ENCODE data around the gene DDX17. TPM values are rescaled to one million over a fixed set of nuclear protein-coding genes. Genes with fewer than 3 reads are reported as not detected.

DDX17 gene
- total RNA-seq, 1 experiment from 2014 or later, result 343 TPM

GRCh38 chr22:38465673-38466490 is 40.2 kb downstream of the DDX17 start:
- ChIA-PET POLR2A (ENCODE audit: low non-redundant PET) (no interaction called here), CTCF (no interaction called here)
- Histone ChIP-seq H3K4me1 (ENCODE audit: insufficient read depth, low read length, poor library complexity, severe bottlenecking) (peaks cover 14% of the 10 kb centered on the region), H3K36me3 (ENCODE audit: insufficient read depth, low read length, poor library complexity, severe bottlenecking) (no peaks in the 10 kb centered on the region), H3K27ac (ENCODE audit: low read depth, low read length, poor library complexity, severe bottlenecking) (no peak overlapping the region), H3K9me3 (ENCODE audit: low read depth, low read length, poor library complexity, severe bottlenecking) (no peaks in the 10 kb centered on the region), H3K27me3 (replicated peaks; ENCODE audit: insufficient read depth, low read depth, low read length, poor library complexity) (no peaks in the 10 kb centered on the region), H3K4me3 (ENCODE audit: low read depth, low read length, poor library complexity, severe bottlenecking) (no peak overlapping the region)
- DNase-seq (ENCODE audit: low spot score), result peak; percentile 53
- TF ChIP-seq EZH2 (IDR thresholded peaks at IDR 0.05; ENCODE audit: borderline replicate concordance, low read depth, low read length, poor library complexity, severe bottlenecking) (no peak), CTCF (conservative IDR thresholded peaks at IDR 0.05; ENCODE audit: low read depth, low read length) (no peak)
- BruUV-seq (replicated peaks), result no TSS peak
- intact Hi-C loops (cut with micrococcal nuclease; ENCODE audit: unreplicated experiment), result no loop called here

GRCh38 chr22:38464992-38465672 is 41.0 kb downstream of the DDX17 start:
- BruUV-seq (replicated peaks), result no TSS peak
- H3K9me3 ChIP-seq (ENCODE audit: low read depth, low read length, poor library complexity, severe bottlenecking), result no peaks in the 10 kb centered on the region
- intact Hi-C loops (cut with micrococcal nuclease; ENCODE audit: unreplicated experiment), result no loop called here
- DNase-seq (ENCODE audit: low spot score), result no peak
- H3K4me1 ChIP-seq (ENCODE audit: insufficient read depth, low read length, poor library complexity, severe bottlenecking), result peaks cover 14% of the 10 kb centered on the region
- no peaks in the 10 kb centered on the region for H3K27me3 ChIP-seq (replicated peaks; ENCODE audit: insufficient read depth, low read depth, low read length, poor library complexity)
- TF ChIP-seq CTCF (conservative IDR thresholded peaks at IDR 0.05; ENCODE audit: low read depth, low read length) (no peak), EZH2 (IDR thresholded peaks at IDR 0.05; ENCODE audit: borderline replicate concordance, low read depth, low read length, poor library complexity, severe bottlenecking) (no peak)
- H3K27ac ChIP-seq (ENCODE audit: low read depth, low read length, poor library complexity, severe bottlenecking), result no peak overlapping the region
- CTCF ChIA-PET, result no interaction called here
- no peak overlapping the region for H3K4me3 ChIP-seq (ENCODE audit: low read depth, low read length, poor library complexity, severe bottlenecking)
- POLR2A ChIA-PET (ENCODE audit: low non-redundant PET), result no interaction called here
- no peaks in the 10 kb centered on the region for H3K36me3 ChIP-seq (ENCODE audit: insufficient read depth, low read length, poor library complexity, severe bottlenecking)

- POLR2A ChIA-PET (ENCODE audit: low non-redundant PET), result interaction anchor here (0.5 to 0.6 kb wide), 2 partner anchors 49 to 321 kb away, joined by 4 to 9 read pairs; no protein-coding TSS in a partner anchor
- no TSS peak for BruUV-seq (replicated peaks)
- Histone ChIP-seq H3K4me3 (ENCODE audit: low read depth, low read length, poor library complexity, severe bottlenecking) (no peak overlapping the region), H3K4me1 (ENCODE audit: insufficient read depth, low read length, poor library complexity, severe bottlenecking) (peaks cover 14% of the 10 kb centered on the region), H3K9me3 (ENCODE audit: low read depth, low read length, poor library complexity, severe bottlenecking) (no peaks in the 10 kb centered on the region), H3K27ac (ENCODE audit: low read depth, low read length, poor library complexity, severe bottlenecking) (no peak overlapping the region), H3K27me3 (replicated peaks; ENCODE audit: insufficient read depth, low read depth, low read length, poor library complexity) (no peaks in the 10 kb centered on the region), H3K36me3 (ENCODE audit: insufficient read depth, low read length, poor library complexity, severe bottlenecking) (no peaks in the 10 kb centered on the region)
- TF ChIP-seq CTCF (conservative IDR thresholded peaks at IDR 0.05; ENCODE audit: low read depth, low read length) (no peak), EZH2 (IDR thresholded peaks at IDR 0.05; ENCODE audit: borderline replicate concordance, low read depth, low read length, poor library complexity, severe bottlenecking) (no peak)
- no peak for DNase-seq (ENCODE audit: low spot score)
- CTCF ChIA-PET, result no interaction called here
- intact Hi-C loops (cut with micrococcal nuclease; ENCODE audit: unreplicated experiment), result no loop called here
Measured at GRCh38 chr22:38462960-38463784, 42.9 kb downstream of the DDX17 start.
